H1 (cell line): ENCODE results near the gene PARD6B. TPM values are rescaled to one million over a fixed set of nuclear protein-coding genes. Genes with fewer than 3 reads are reported as not detected.
"Not testable (repeated sequence)": the region's sequence is repeated elsewhere in the genome, so short reads cannot be mapped to it uniquely, and the experiment has no call there.

Experiments used
- CTCF ChIA-PET: fragments of 300-600 bp; sonication (Branson Sonifier 250); formaldehyde crosslinking; loops from one replicate; lab custom pipeline; 2021; ENCODE audit not compliant: partially characterized antibody; lab: Charles Lee
- POLR2A ChIA-PET: fragments of 300-600 bp; sonication (Branson Sonifier 250); formaldehyde crosslinking; loops from one replicate; lab custom pipeline; 2021; ENCODE audit warnings: inconsistent platforms; ENCODE audit not compliant: partially characterized antibody; lab: Charles Lee
- DNase-seq, 2 experiments: peaks; one replicate each; pipeline versions ENCODE4 v3.0.0 to v3.0.0-alpha.2; 2010 to 2022; ENCODE audit warnings: low spot score in 2 of 2, low read depth in 1 of 2, mixed read lengths in 1 of 2
- FAIRE-seq: peaks from 2 replicates; lab custom pipeline; 2011; peaks lifted over from hg19 to GRCh38; lab: Jason Lieb, UNC
- H2AFZ ChIP-seq: 2 replicates; pipeline ENCODE4 v1.8.1; 2012; ENCODE audit warnings: low read length, inconsistent platforms
- H2AK5ac ChIP-seq: 2 replicates; pipeline ENCODE4 v1.6.1; 2013; ENCODE audit warnings: low read depth, low read length
- H2BK120ac ChIP-seq: replicated peaks from 2 replicates; pipeline ENCODE3; 2013; ENCODE audit warnings: low read depth, low read length, inconsistent platforms
- H2BK12ac ChIP-seq: 2 replicates; pipeline ENCODE4 v1.6.1; 2013; ENCODE audit warnings: low read depth, low read length
- H2BK15ac ChIP-seq: 2 replicates; pipeline ENCODE4 v1.6.1; 2013; ENCODE audit warnings: low read length
- H2BK20ac ChIP-seq: 2 replicates; pipeline ENCODE4 v1.6.1; 2013; ENCODE audit warnings: low read length
- H2BK5ac ChIP-seq: 2 replicates; pipeline ENCODE4 v1.6.1; 2013; ENCODE audit warnings: low read depth, low read length
- H3K14ac ChIP-seq: 2 replicates; pipeline ENCODE4 v1.6.1; 2013; ENCODE audit warnings: inconsistent platforms; ENCODE audit not compliant: insufficient read length
- H3K18ac ChIP-seq: 2 replicates; pipeline ENCODE4 v1.6.1; 2013; ENCODE audit warnings: low read length; ENCODE audit errors: extremely low read depth
- H3K23ac ChIP-seq: 2 replicates; pipeline ENCODE4 v1.6.1; 2013; ENCODE audit warnings: inconsistent platforms; ENCODE audit not compliant: insufficient read length
- H3K23me2 ChIP-seq: 2 replicates; pipeline ENCODE4 v1.6.1; 2013; ENCODE audit warnings: low read depth, low read length
- H3K27ac ChIP-seq: 2 replicates; pipeline ENCODE4 v1.6.1; 2011; ENCODE audit warnings: low read depth, low read length, inconsistent platforms
- H3K27me3 ChIP-seq, 4 experiments: replicated peaks in 1 of 4; 1 replicate in 1 of 4; 2 replicates in 3 of 4; pipeline versions ENCODE4 v1.6.1 to v1.8.1; 2011 to 2013; ENCODE audit warnings: low read length in 3 of 4, mild to moderate bottlenecking in 3 of 4, inconsistent platforms in 2 of 4, mixed read lengths in 2 of 4, moderate library complexity in 1 of 4; ENCODE audit not compliant: control insufficient read depth in 3 of 4, insufficient read depth in 3 of 4; ENCODE audit errors: extremely low read depth in 1 of 4
- H3K36me3 ChIP-seq, 4 experiments: 2 replicates each; pipeline versions ENCODE4 v1.6.1 to v1.8.1; 2011 to 2013; ENCODE audit warnings: mild to moderate bottlenecking in 4 of 4, low read length in 3 of 4, moderate library complexity in 2 of 4, control low read depth in 1 of 4, inconsistent platforms in 1 of 4; ENCODE audit not compliant: insufficient read depth in 4 of 4, control insufficient read depth in 2 of 4
- H3K4ac ChIP-seq: replicated peaks from 2 replicates; pipeline ENCODE3; 2013; ENCODE audit warnings: low read length, low read depth, mixed read lengths, inconsistent platforms; ENCODE audit not compliant: insufficient read length
- H3K4me1 ChIP-seq, 4 experiments: replicated peaks in 1 of 4; 1 replicate in 1 of 4; 2 replicates in 3 of 4; pipeline versions ENCODE4 v1.6.1 to v1.8.1; 2011 to 2013; ENCODE audit warnings: low read length in 3 of 4, inconsistent platforms in 2 of 4, mixed read lengths in 1 of 4; ENCODE audit not compliant: insufficient read depth in 4 of 4, control insufficient read depth in 3 of 4
- H3K4me2 ChIP-seq, 2 experiments: 2 replicates each; pipeline versions ENCODE4 v1.6.1 to v1.8.1; 2011 to 2013; ENCODE audit warnings: low read depth in 2 of 2, low read length in 2 of 2, control low read depth in 1 of 2, inconsistent platforms in 1 of 2, mild to moderate bottlenecking in 1 of 2; ENCODE audit not compliant: insufficient read depth in 1 of 2
- H3K4me3 ChIP-seq, 4 experiments: fragments of 200-600, 300-600 bp in 1 of 4; sonication (generic), shearing (Covaris generic), sonication (Bioruptor Twin) in 1 of 4; 2 replicates each; pipeline versions ENCODE4 v1.5.1 to v1.8.1; 2011 to 2016; ENCODE audit warnings: low read length in 4 of 4, low read depth in 3 of 4, control low read depth in 2 of 4, inconsistent platforms in 2 of 4, mild to moderate bottlenecking in 2 of 4, mixed read lengths in 1 of 4, moderate library complexity in 1 of 4; ENCODE audit not compliant: insufficient read depth in 2 of 4; ENCODE audit errors: extremely low read depth in 1 of 4
- H3K56ac ChIP-seq: replicated peaks from 2 replicates; pipeline ENCODE3; 2013; ENCODE audit warnings: low read depth, mild to moderate bottlenecking, mixed read lengths, low read length, inconsistent platforms; ENCODE audit not compliant: insufficient read length
- H3K79me1 ChIP-seq: 2 replicates; pipeline ENCODE4 v1.6.1; 2013; ENCODE audit warnings: low read depth, low read length, control low read depth
- H3K79me2 ChIP-seq, 2 experiments: 2 replicates each; pipeline versions ENCODE4 v1.6.1 to v1.8.1; 2012 to 2013; ENCODE audit warnings: low read length in 2 of 2, mild to moderate bottlenecking in 2 of 2, inconsistent platforms in 1 of 2; ENCODE audit not compliant: insufficient read depth in 2 of 2, control insufficient read depth in 1 of 2
- H3K9ac ChIP-seq, 4 experiments: replicated peaks in 1 of 4; 1 replicate in 1 of 4; 2 replicates in 3 of 4; pipeline versions ENCODE4 v1.6.1 to v1.8.1; 2011 to 2013; ENCODE audit warnings: low read depth in 3 of 4, low read length in 3 of 4, control low read depth in 2 of 4, mild to moderate bottlenecking in 2 of 4, moderate library complexity in 2 of 4, inconsistent platforms in 1 of 4; ENCODE audit errors: extremely low read depth in 1 of 4
- H3K9me3 ChIP-seq, 2 experiments: 2 replicates each; pipeline versions ENCODE4 v1.6.1 to v1.8.1; 2012 to 2013; ENCODE audit warnings: mild to moderate bottlenecking in 2 of 2, moderate library complexity in 2 of 2, control low read depth in 1 of 2, inconsistent platforms in 1 of 2, low read depth in 1 of 2, low read length in 1 of 2, mixed read lengths in 1 of 2; ENCODE audit not compliant: insufficient read depth in 2 of 2
- H4K20me1 ChIP-seq, 2 experiments: replicated peaks in 1 of 2; 2 replicates each; pipeline versions ENCODE3 to v1.8.1; 2011 to 2013; ENCODE audit warnings: inconsistent platforms in 2 of 2, low read length in 2 of 2, mild to moderate bottlenecking in 1 of 2; ENCODE audit not compliant: insufficient read depth in 2 of 2, control insufficient read depth in 1 of 2
- H4K5ac ChIP-seq: 2 replicates; pipeline ENCODE4 v1.6.1; 2013; ENCODE audit warnings: low read length, low read depth, mixed read lengths, inconsistent platforms; ENCODE audit not compliant: insufficient read length
- H4K8ac ChIP-seq: 2 replicates; pipeline ENCODE4 v1.8.0; 2013; ENCODE audit warnings: mild to moderate bottlenecking, moderate library complexity, low read length, inconsistent platforms; ENCODE audit not compliant: insufficient read depth; ENCODE audit errors: extremely low read depth
- H4K91ac ChIP-seq: replicated peaks from 2 replicates; pipeline ENCODE3; 2013; ENCODE audit warnings: low read length, mixed read lengths, inconsistent platforms; ENCODE audit not compliant: insufficient read length
- SIRT6 ChIP-seq: IDR thresholded peaks from one replicate; pipeline ENCODE4 v1.7.1; 2012; ENCODE audit warnings: low read length, inconsistent platforms
- WGBS, 2 experiments: shearing (Covaris generic) in 1 of 2; methylation state at CpG; one replicate each; pipeline versions ENCODE4 v1.1.6 to v1.1.7; 2013 to 2015; ENCODE audit warnings: low lambda C conversion rate in 2 of 2, mixed read lengths in 2 of 2, inconsistent platforms in 1 of 2, low coverage in 1 of 2, missing lambda C conversion rate in 1 of 2; ENCODE audit not compliant: insufficient replicate concordance in 2 of 2, insufficient coverage in 1 of 2, insufficient read length in 1 of 2; ENCODE audit errors: extremely low coverage in 1 of 2, missing lambda C conversion rate in 1 of 2; 5-methylcytosine and 5-hydroxymethylcytosine counted together
- polyA plus RNA-seq, 7 experiments: library from polyadenylated mRNA; depleted of rRNA in 3 of 7; stranded (reverse) in 5 of 7; unstranded in 2 of 7; fragments of >200 nt in 5 of 7; fragments of 200-250 nt in 2 of 7; gene quantifications; 1 replicate in 5 of 7; 2 replicates in 1 of 7; 4 replicates in 1 of 7; pipeline versions ENCODE4 v1.2.1 to v1.2.3, GENCODE V29; 2011 to 2013; ENCODE audit warnings: missing spikeins in 2 of 7, mixed read lengths in 2 of 7
- total RNA-seq: library from RNA; stranded (reverse); fragmentation: NEBNext Ultra II Directional; extraction: Animal tissue kit (Norgen Biotek cat#: 25700); gene quantifications from 2 replicates; pipeline ENCODE4 v1.2.1, GENCODE V29; 2021

PARD6B gene
- total and polyA plus RNA-seq, 2 of the 8 experiments (the other 6 are each of a cell fraction or from before 2014, with no cell fraction given): 5.2 to 34.1 TPM

DNA sequence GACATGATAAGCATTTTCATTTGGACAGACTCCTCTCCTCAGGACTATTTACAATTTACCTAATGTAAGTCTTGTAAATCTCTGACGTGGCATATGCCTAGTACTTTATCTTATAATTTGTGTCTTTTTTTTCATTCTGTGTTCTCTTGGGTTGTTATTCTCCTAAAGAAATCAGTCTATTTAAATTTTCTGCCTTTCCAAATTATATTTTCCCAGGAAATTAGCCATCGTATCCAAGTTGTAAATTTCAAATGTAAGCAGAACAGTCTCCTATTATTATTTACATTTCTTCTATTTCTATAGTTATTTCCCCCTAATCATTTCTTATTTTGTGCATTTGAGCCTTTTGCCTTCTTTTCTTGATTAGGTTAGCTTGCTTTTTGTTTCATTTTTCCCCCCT, 46.0 kb downstream of the PARD6B start (continued):
- TF ChIP-seq SIRT6: no peak

DNA sequence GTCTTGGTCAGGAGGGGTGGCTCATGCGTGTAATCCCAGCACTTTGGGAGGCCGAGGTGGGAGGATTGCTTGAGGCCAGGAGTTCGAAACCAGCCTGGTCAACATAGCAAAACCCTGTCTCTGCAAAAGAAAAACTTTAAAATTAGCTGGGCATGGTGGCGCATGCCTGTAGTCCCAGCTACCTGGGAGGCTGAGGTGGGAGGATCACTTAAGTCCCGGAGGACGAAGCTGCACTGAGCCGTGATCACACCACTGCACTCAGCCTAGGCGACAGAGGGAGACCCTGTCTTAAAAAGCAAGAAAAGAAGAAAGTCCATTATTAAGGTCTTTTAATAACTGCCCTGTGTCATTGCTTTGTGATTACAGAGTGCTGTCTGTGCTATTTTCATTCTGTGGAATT, 47.6 kb downstream of the PARD6B start:
- not testable (repeated sequence) for H2BK20ac ChIP-seq, H2BK120ac ChIP-seq, H2BK12ac ChIP-seq, H4K5ac ChIP-seq, H3K9ac ChIP-seq, H2AK5ac ChIP-seq, H3K4me2 ChIP-seq, FAIRE-seq, H3K14ac ChIP-seq, H3K27me3 ChIP-seq, H3K27ac ChIP-seq, H3K23ac ChIP-seq, H4K20me1 ChIP-seq, H3K79me1 ChIP-seq, H2BK15ac ChIP-seq, H3K9me3 ChIP-seq, H3K56ac ChIP-seq, H3K4me3 ChIP-seq, H2BK5ac ChIP-seq, H4K8ac ChIP-seq, H3K79me2 ChIP-seq, H3K4ac ChIP-seq, H3K36me3 ChIP-seq, H3K18ac ChIP-seq, H3K23me2 ChIP-seq, H4K91ac ChIP-seq, H3K4me1 ChIP-seq, H2AFZ ChIP-seq, DNase-seq
- ChIA-PET CTCF (interaction anchor here (0.6 to 3.7 kb wide), 6 partner anchors 9 to 29 kb away, joined by 4 to 16 read pairs (median 10); partner anchors contain the start of gene BCAS4), POLR2A (interaction anchor here (1.3 kb wide), 1 partner anchor 9 kb away, joined by 3 read pairs; no protein-coding TSS in a partner anchor)
- WGBS, 2 experiments: 92% methylated on average over 8 of the region's 8 CpGs; no CpG with 5 or more reads in 1 of the 2 experiments
